T-helper 2 cell treated with Interferon-gamma antibody and Interleukin-4, amounts not matched to agents 5 μg/mL and 100 μg/mL, for 36 hours (primary cell): ENCODE measurements around the gene MTURN.

Experiments used
- DNase-seq: peaks from one replicate; pipeline ENCODE4 v3.0.0; 2021; ENCODE audit warnings: low spot score
- H3K27ac Mint-ChIP-seq: one replicate; pipeline ENCODE4 v1.8.0; 2021; ENCODE audit warnings: mild to moderate bottlenecking, mixed read lengths
- H3K27me3 Mint-ChIP-seq: one replicate; pipeline ENCODE4 v1.8.0; 2021; ENCODE audit warnings: low read depth, mixed read lengths
- H3K36me3 Mint-ChIP-seq: one replicate; pipeline ENCODE4 v1.8.0; 2021; ENCODE audit warnings: low read depth, mixed read lengths
- H3K4me1 Mint-ChIP-seq: one replicate; pipeline ENCODE4 v1.8.0; 2021; ENCODE audit warnings: low read depth, mixed read lengths
- H3K4me3 Mint-ChIP-seq: one replicate; pipeline ENCODE4 v1.8.0; 2022; ENCODE audit warnings: mild to moderate bottlenecking, moderate library complexity, mixed read lengths
- H3K9me3 Mint-ChIP-seq: one replicate; pipeline ENCODE4 v1.8.0; 2021; ENCODE audit warnings: mixed read lengths

MTURN gene

GRCh38 chr7:30172451-30172850, 37.7 kb downstream of the MTURN start:
- Mint-ChIP-seq H3K36me3 (no peaks in the 10 kb centered on the region), H3K27me3 (peaks cover 4% of the 10 kb centered on the region), H3K4me3 (no peak overlapping the region), H3K4me1 (no peaks in the 10 kb centered on the region), H3K27ac (no peak overlapping the region), H3K9me3 (no peaks in the 10 kb centered on the region)
- no peak for DNase-seq

GRCh38 chr7:30173058-30173897, 38.5 kb downstream of the MTURN start:
- Mint-ChIP-seq H3K4me1 (no peaks in the 10 kb centered on the region), H3K9me3 (no peaks in the 10 kb centered on the region), H3K27me3 (peaks cover 4% of the 10 kb centered on the region), H3K36me3 (no peaks in the 10 kb centered on the region), H3K4me3 (no peak overlapping the region), H3K27ac (no peak overlapping the region)
- DNase-seq: no peak

GRCh38 chr7:30175180-30175579, 40.4 kb downstream of the MTURN start:
- no peaks in the 10 kb centered on the region for H3K36me3 Mint-ChIP-seq
- peaks cover 4% of the 10 kb centered on the region for H3K4me1 Mint-ChIP-seq
- no peak overlapping the region for H3K27ac Mint-ChIP-seq
- H3K4me3 Mint-ChIP-seq: no peak overlapping the region
- no peak for DNase-seq
- H3K27me3 Mint-ChIP-seq: no peaks in the 10 kb centered on the region
- H3K9me3 Mint-ChIP-seq: no peaks in the 10 kb centered on the region

- Mint-ChIP-seq H3K4me3 (no peak overlapping the region), H3K9me3 (no peaks in the 10 kb centered on the region)
These were observed 40.9 kb downstream of the MTURN start for GRCh38 chr7:30175636-30176147.

GRCh38 chr7:30176463-30177109, 41.8 kb downstream of the MTURN start:
- Mint-ChIP-seq H3K4me3 (no peak overlapping the region), H3K4me1 (peaks cover 4% of the 10 kb centered on the region), H3K9me3 (no peaks in the 10 kb centered on the region), H3K36me3 (no peaks in the 10 kb centered on the region), H3K27me3 (no peaks in the 10 kb centered on the region), H3K27ac (no peak overlapping the region)
- DNase-seq: no peak

More at GRCh38 chr7:30175636-30176147, 40.9 kb downstream of the MTURN start:
- Mint-ChIP-seq H3K27me3 (no peaks in the 10 kb centered on the region), H3K4me1 (peaks cover 4% of the 10 kb centered on the region), H3K27ac (no peak overlapping the region), H3K36me3 (no peaks in the 10 kb centered on the region)
- no peak for DNase-seq

- H3K9me3 Mint-ChIP-seq: no peaks in the 10 kb centered on the region
- no peaks in the 10 kb centered on the region for H3K36me3 Mint-ChIP-seq
- H3K27ac Mint-ChIP-seq: no peak overlapping the region
- peaks cover 4% of the 10 kb centered on the region for H3K4me1 Mint-ChIP-seq
- H3K27me3 Mint-ChIP-seq: no peaks in the 10 kb centered on the region
- no peak for DNase-seq
- no peak overlapping the region for H3K4me3 Mint-ChIP-seq
These were observed 42.4 kb downstream of the MTURN start for GRCh38 chr7:30177186-30177585.

GRCh38 chr7:30177965-30178364, 43.2 kb downstream of the MTURN start:
- Mint-ChIP-seq H3K4me1 (peaks cover 4% of the 10 kb centered on the region), H3K27me3 (no peaks in the 10 kb centered on the region), H3K36me3 (no peaks in the 10 kb centered on the region), H3K4me3 (no peak overlapping the region), H3K9me3 (no peaks in the 10 kb centered on the region), H3K27ac (no peak overlapping the region)
- DNase-seq: no peak

- Mint-ChIP-seq H3K4me1 (peaks cover 4% of the 10 kb centered on the region), H3K36me3 (no peaks in the 10 kb centered on the region), H3K27me3 (no peaks in the 10 kb centered on the region), H3K4me3 (no peak overlapping the region), H3K27ac (no peak overlapping the region), H3K9me3 (no peaks in the 10 kb centered on the region)
- DNase-seq: no peak
These were observed 44.1 kb downstream of the MTURN start for GRCh38 chr7:30178748-30179436.

GRCh38 chr7:30180718-30181117, 45.9 kb downstream of the MTURN start:
- Mint-ChIP-seq H3K36me3 (no peaks in the 10 kb centered on the region), H3K4me1 (peaks cover 4% of the 10 kb centered on the region), H3K9me3 (no peaks in the 10 kb centered on the region), H3K27me3 (peaks cover 3% of the 10 kb centered on the region), H3K4me3 (no peak overlapping the region), H3K27ac (no peak overlapping the region)
- DNase-seq: no peak

GRCh38 chr7:30181211-30181610, 46.4 kb downstream of the MTURN start:
- peaks cover 3% of the 10 kb centered on the region for H3K27me3 Mint-ChIP-seq
- no peaks in the 10 kb centered on the region for H3K36me3 Mint-ChIP-seq
- H3K27ac Mint-ChIP-seq: no peak overlapping the region
- DNase-seq: no peak
- no peak overlapping the region for H3K4me3 Mint-ChIP-seq
- no peaks in the 10 kb centered on the region for H3K9me3 Mint-ChIP-seq
- peaks cover 4% of the 10 kb centered on the region for H3K4me1 Mint-ChIP-seq

GRCh38 chr7:30181736-30182522, 47.1 kb downstream of the MTURN start:
- peaks cover 4% of the 10 kb centered on the region for H3K4me1 Mint-ChIP-seq
- peaks cover 3% of the 10 kb centered on the region for H3K27me3 Mint-ChIP-seq
- H3K36me3 Mint-ChIP-seq: no peaks in the 10 kb centered on the region
- no peaks in the 10 kb centered on the region for H3K9me3 Mint-ChIP-seq
- no peak for DNase-seq
- H3K4me3 Mint-ChIP-seq: no peak overlapping the region
- H3K27ac Mint-ChIP-seq: no peak overlapping the region

- DNase-seq: no peak
- no peaks in the 10 kb centered on the region for H3K36me3 Mint-ChIP-seq
- no peak overlapping the region for H3K27ac Mint-ChIP-seq
- H3K4me1 Mint-ChIP-seq: peaks cover 4% of the 10 kb centered on the region
- peaks cover 1% of the 10 kb centered on the region for H3K9me3 Mint-ChIP-seq
- H3K27me3 Mint-ChIP-seq: peaks cover 3% of the 10 kb centered on the region
- no peak overlapping the region for H3K4me3 Mint-ChIP-seq
These were observed 48.0 kb downstream of the MTURN start for GRCh38 chr7:30182814-30183213.

GRCh38 chr7:30183749-30184369, 49.1 kb downstream of the MTURN start:
- no peak for DNase-seq
- H3K4me3 Mint-ChIP-seq: no peak overlapping the region
- no peak overlapping the region for H3K27ac Mint-ChIP-seq
- peaks cover 3% of the 10 kb centered on the region for H3K27me3 Mint-ChIP-seq
- peaks cover 8% of the 10 kb centered on the region for H3K9me3 Mint-ChIP-seq
- H3K36me3 Mint-ChIP-seq: peaks cover 2% of the 10 kb centered on the region
- peaks cover 4% of the 10 kb centered on the region for H3K4me1 Mint-ChIP-seq
